Measurements from ENCODE around the gene NLGN1. TPM values are rescaled to one million over a fixed set of nuclear protein-coding genes. Genes with fewer than 3 reads are reported as not detected.

NLGN1 gene
- polyA plus RNA-seq, 4 donors, result 0.92 to 1.8 TPM; not detected in 2

- Histone ChIP-seq H3K4me1 (ENCODE audit: control insufficient read depth in 3 of 3, insufficient read depth in 2 of 3, low read depth in 1 of 3, low read length in 2 of 3) (no peaks in the 10 kb centered on the region), H3K9me3 (ENCODE audit: control insufficient read depth in 2 of 2, insufficient read depth in 1 of 2, low read depth in 1 of 2, low read length in 1 of 2) (no peaks in the 10 kb centered on the region), H3K27me3 (ENCODE audit: control insufficient read depth in 3 of 3, insufficient read depth in 3 of 3, low read length in 3 of 3) (no peaks in the 10 kb centered on the region), H3K4me3 (ENCODE audit: low read depth in 1 of 3, low read length in 3 of 3) (no peak overlapping the region), H3K27ac (ENCODE audit: low read depth in 1 of 3, low read length in 2 of 3) (no peak overlapping the region), H3K36me3 (ENCODE audit: control insufficient read depth in 3 of 3, insufficient read depth in 2 of 3, low read depth in 1 of 3, low read length in 3 of 3) (no peaks in the 10 kb centered on the region)
- WGBS, 3 donors, result 46 to 71% (median 52%) methylated on average over 5 of the region's 5 CpGs
- FAIRE-seq, result no peak
- DNase-seq, result no peak
Observed at GRCh38 chr3:173617490-173617889, 219.9 kb downstream of the NLGN1 start.

- Histone ChIP-seq H3K27ac (ENCODE audit: low read depth in 1 of 3, low read length in 2 of 3) (no peak overlapping the region), H3K36me3 (ENCODE audit: control insufficient read depth in 3 of 3, insufficient read depth in 2 of 3, low read depth in 1 of 3, low read length in 3 of 3) (no peaks in the 10 kb centered on the region), H3K27me3 (ENCODE audit: control insufficient read depth in 3 of 3, insufficient read depth in 3 of 3, low read length in 3 of 3) (no peaks in the 10 kb centered on the region), H3K9me3 (ENCODE audit: control insufficient read depth in 2 of 2, insufficient read depth in 1 of 2, low read depth in 1 of 2, low read length in 1 of 2) (no peaks in the 10 kb centered on the region), H3K4me3 (ENCODE audit: low read depth in 1 of 3, low read length in 3 of 3) (no peak overlapping the region), H3K4me1 (ENCODE audit: control insufficient read depth in 3 of 3, insufficient read depth in 2 of 3, low read depth in 1 of 3, low read length in 2 of 3) (no peaks in the 10 kb centered on the region)
- 86 to 93% (median 92%) methylated on average over 4 of the region's 4 CpGs for WGBS, 3 donors
- FAIRE-seq (no peak), DNase-seq (no peak)
Observed at GRCh38 chr3:173618148-173618547, 220.6 kb downstream of the NLGN1 start.

- DNase-seq, result no peak
- H3K36me3 ChIP-seq (ENCODE audit: control insufficient read depth in 3 of 3, insufficient read depth in 2 of 3, low read depth in 1 of 3, low read length in 3 of 3), result no peaks in the 10 kb centered on the region
- no peaks in the 10 kb centered on the region for H3K4me1 ChIP-seq (ENCODE audit: control insufficient read depth in 3 of 3, insufficient read depth in 2 of 3, low read depth in 1 of 3, low read length in 2 of 3)
- WGBS, 3 donors, result 35 to 55% (median 38%) methylated on average over 4 of the region's 4 CpGs
- no peaks in the 10 kb centered on the region for H3K27me3 ChIP-seq (ENCODE audit: control insufficient read depth in 3 of 3, insufficient read depth in 3 of 3, low read length in 3 of 3)
- no peak overlapping the region for H3K27ac ChIP-seq (ENCODE audit: low read depth in 1 of 3, low read length in 2 of 3)
- H3K9me3 ChIP-seq (ENCODE audit: control insufficient read depth in 2 of 2, insufficient read depth in 1 of 2, low read depth in 1 of 2, low read length in 1 of 2), result no peaks in the 10 kb centered on the region
- no peak for FAIRE-seq
- H3K4me3 ChIP-seq (ENCODE audit: low read depth in 1 of 3, low read length in 3 of 3), result no peak overlapping the region
Observed at GRCh38 chr3:173618703-173619102, 221.2 kb downstream of the NLGN1 start.

- no peak for DNase-seq
- H3K36me3 ChIP-seq (ENCODE audit: control insufficient read depth in 3 of 3, insufficient read depth in 2 of 3, low read depth in 1 of 3, low read length in 3 of 3), result no peaks in the 10 kb centered on the region
- no peak for FAIRE-seq
- no peaks in the 10 kb centered on the region for H3K4me1 ChIP-seq (ENCODE audit: control insufficient read depth in 3 of 3, insufficient read depth in 2 of 3, low read depth in 1 of 3, low read length in 2 of 3)
- no peak overlapping the region for H3K27ac ChIP-seq (ENCODE audit: low read depth in 1 of 3, low read length in 2 of 3)
- no peaks in the 10 kb centered on the region for H3K27me3 ChIP-seq (ENCODE audit: control insufficient read depth in 3 of 3, insufficient read depth in 3 of 3, low read length in 3 of 3)
- H3K9me3 ChIP-seq (ENCODE audit: control insufficient read depth in 2 of 2, insufficient read depth in 1 of 2, low read depth in 1 of 2, low read length in 1 of 2), result no peaks in the 10 kb centered on the region
- no peak overlapping the region for H3K4me3 ChIP-seq (ENCODE audit: low read depth in 1 of 3, low read length in 3 of 3)
- 79 to 88% (median 84%) methylated on average over 1 of the region's 1 CpG for WGBS, 3 donors
Observed at GRCh38 chr3:173622166-173622565, 224.6 kb downstream of the NLGN1 start.

- Histone ChIP-seq H3K27me3 (ENCODE audit: control insufficient read depth in 3 of 3, insufficient read depth in 3 of 3, low read length in 3 of 3) (no peaks in the 10 kb centered on the region), H3K4me3 (ENCODE audit: low read depth in 1 of 3, low read length in 3 of 3) (no peak overlapping the region), H3K4me1 (ENCODE audit: control insufficient read depth in 3 of 3, insufficient read depth in 2 of 3, low read depth in 1 of 3, low read length in 2 of 3) (no peaks in the 10 kb centered on the region), H3K27ac (ENCODE audit: low read depth in 1 of 3, low read length in 2 of 3) (no peak overlapping the region), H3K36me3 (ENCODE audit: control insufficient read depth in 3 of 3, insufficient read depth in 2 of 3, low read depth in 1 of 3, low read length in 3 of 3) (no peaks in the 10 kb centered on the region), H3K9me3 (ENCODE audit: control insufficient read depth in 2 of 2, insufficient read depth in 1 of 2, low read depth in 1 of 2, low read length in 1 of 2) (no peaks in the 10 kb centered on the region)
- FAIRE-seq (no peak), DNase-seq (no peak)
- WGBS, 3 donors, result 69 to 71% (median 70%) methylated on average over 3 of the region's 3 CpGs
Observed at GRCh38 chr3:173624086-173624485, 226.5 kb downstream of the NLGN1 start.

DNA sequence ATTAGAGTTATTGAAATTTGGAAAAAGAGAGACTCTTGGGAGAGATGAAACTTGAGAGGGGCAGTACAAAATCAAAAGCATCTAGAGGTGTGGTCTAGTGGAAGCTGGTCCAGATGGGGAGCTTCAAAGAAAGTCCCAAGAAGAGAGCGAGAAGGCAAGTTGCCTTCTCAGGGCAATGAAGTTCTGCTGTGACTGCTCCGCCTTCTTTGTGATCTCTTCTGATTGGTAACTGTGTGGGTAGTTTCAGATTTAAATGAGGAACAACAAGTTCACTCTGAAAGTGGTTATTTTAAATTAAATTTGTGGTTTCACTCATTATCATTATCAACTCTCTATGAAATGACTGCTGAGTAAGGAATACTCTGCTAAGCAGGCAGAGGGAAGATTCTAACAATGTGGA lies 233.3 kb downstream of the NLGN1 start:
- no peak for FAIRE-seq
- no peaks in the 10 kb centered on the region for H3K27me3 ChIP-seq (ENCODE audit: control insufficient read depth in 3 of 3, insufficient read depth in 3 of 3, low read length in 3 of 3)
- no peaks in the 10 kb centered on the region for H3K36me3 ChIP-seq (ENCODE audit: control insufficient read depth in 3 of 3, insufficient read depth in 2 of 3, low read depth in 1 of 3, low read length in 3 of 3)
- WGBS, 3 donors, result 83 to 88% (median 88%) methylated on average over 2 of the region's 2 CpGs
- H3K4me3 ChIP-seq (ENCODE audit: low read depth in 1 of 3, low read length in 3 of 3), result no peak overlapping the region
- no peak for DNase-seq
- H3K27ac ChIP-seq (ENCODE audit: low read depth in 1 of 3, low read length in 2 of 3), result no peak overlapping the region
- no peaks in the 10 kb centered on the region for H3K4me1 ChIP-seq (ENCODE audit: control insufficient read depth in 3 of 3, insufficient read depth in 2 of 3, low read depth in 1 of 3, low read length in 2 of 3)
- no peaks in the 10 kb centered on the region for H3K9me3 ChIP-seq (ENCODE audit: control insufficient read depth in 2 of 2, insufficient read depth in 1 of 2, low read depth in 1 of 2, low read length in 1 of 2)

GRCh38 chr3:173632945-173633344 lies 235.4 kb downstream of the NLGN1 start:
- Histone ChIP-seq H3K36me3 (ENCODE audit: control insufficient read depth in 3 of 3, insufficient read depth in 2 of 3, low read depth in 1 of 3, low read length in 3 of 3) (no peaks in the 10 kb centered on the region), H3K9me3 (ENCODE audit: control insufficient read depth in 2 of 2, insufficient read depth in 1 of 2, low read depth in 1 of 2, low read length in 1 of 2) (no peaks in the 10 kb centered on the region), H3K4me3 (ENCODE audit: low read depth in 1 of 3, low read length in 3 of 3) (no peak overlapping the region), H3K27me3 (ENCODE audit: control insufficient read depth in 3 of 3, insufficient read depth in 3 of 3, low read length in 3 of 3) (no peaks in the 10 kb centered on the region), H3K27ac (ENCODE audit: low read depth in 1 of 3, low read length in 2 of 3) (no peak overlapping the region), H3K4me1 (ENCODE audit: control insufficient read depth in 3 of 3, insufficient read depth in 2 of 3, low read depth in 1 of 3, low read length in 2 of 3) (no peaks in the 10 kb centered on the region)
- no peak for FAIRE-seq
- DNase-seq, result no peak

GRCh38 chr3:173635826-173636225 lies 238.3 kb downstream of the NLGN1 start:
- H3K9me3 ChIP-seq (ENCODE audit: control insufficient read depth in 2 of 2, insufficient read depth in 1 of 2, low read depth in 1 of 2, low read length in 1 of 2), result no peaks in the 10 kb centered on the region
- H3K36me3 ChIP-seq (ENCODE audit: control insufficient read depth in 3 of 3, insufficient read depth in 2 of 3, low read depth in 1 of 3, low read length in 3 of 3), result no peaks in the 10 kb centered on the region
- 69 to 80% (median 76%) methylated on average over 6 of the region's 6 CpGs for WGBS, 3 donors
- no peak overlapping the region for H3K4me3 ChIP-seq (ENCODE audit: low read depth in 1 of 3, low read length in 3 of 3)
- no peaks in the 10 kb centered on the region for H3K4me1 ChIP-seq (ENCODE audit: control insufficient read depth in 3 of 3, insufficient read depth in 2 of 3, low read depth in 1 of 3, low read length in 2 of 3)
- DNase-seq (no peak), FAIRE-seq (no peak)
- no peaks in the 10 kb centered on the region for H3K27me3 ChIP-seq (ENCODE audit: control insufficient read depth in 3 of 3, insufficient read depth in 3 of 3, low read length in 3 of 3)
- no peak overlapping the region for H3K27ac ChIP-seq (ENCODE audit: low read depth in 1 of 3, low read length in 2 of 3)

DNA sequence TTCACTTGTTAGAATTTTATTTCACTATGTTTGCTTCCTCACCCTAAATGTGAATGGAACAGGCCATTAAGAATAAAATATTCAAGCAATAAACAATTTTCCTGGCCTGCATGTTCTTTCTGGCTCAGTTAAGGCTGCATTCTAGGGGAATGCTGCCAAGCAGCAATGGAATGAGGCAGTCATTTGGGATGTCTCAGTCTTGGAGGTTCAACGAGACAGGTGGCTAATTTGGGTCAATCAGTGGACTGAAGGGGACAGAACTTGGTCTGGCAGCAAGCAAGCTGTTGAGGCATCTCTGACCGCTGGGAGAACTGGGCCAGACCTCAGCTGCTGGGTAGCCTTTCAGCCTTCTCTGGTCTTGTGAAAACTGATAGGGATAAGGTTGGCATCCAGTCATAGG lies 241.6 kb downstream of the NLGN1 start:
- H3K27ac ChIP-seq (ENCODE audit: low read depth in 1 of 3, low read length in 2 of 3), result no peak overlapping the region
- DNase-seq (no peak), FAIRE-seq (no peak)
- H3K27me3 ChIP-seq (ENCODE audit: control insufficient read depth in 3 of 3, insufficient read depth in 3 of 3, low read length in 3 of 3), result no peaks in the 10 kb centered on the region
- H3K4me3 ChIP-seq (ENCODE audit: low read depth in 1 of 3, low read length in 3 of 3), result no peak overlapping the region
- H3K4me1 ChIP-seq (ENCODE audit: control insufficient read depth in 3 of 3, insufficient read depth in 2 of 3, low read depth in 1 of 3, low read length in 2 of 3), result no peaks in the 10 kb centered on the region
- no peaks in the 10 kb centered on the region for H3K9me3 ChIP-seq (ENCODE audit: control insufficient read depth in 2 of 2, insufficient read depth in 1 of 2, low read depth in 1 of 2, low read length in 1 of 2)
- WGBS, 3 donors, result 42 to 59% (median 58%) methylated on average over 2 of the region's 2 CpGs
- no peaks in the 10 kb centered on the region for H3K36me3 ChIP-seq (ENCODE audit: control insufficient read depth in 3 of 3, insufficient read depth in 2 of 3, low read depth in 1 of 3, low read length in 3 of 3)
